Motor neuron (in vitro differentiated cells): ENCODE results near the gene GRIK3. TPM values are rescaled to one million over a fixed set of nuclear protein-coding genes. Genes with fewer than 3 reads are reported as not detected.
"Not testable (repeated sequence)": the region's sequence is repeated elsewhere in the genome, so short reads cannot be mapped to it uniquely, and the experiment has no call there.

ENCODE experiments used
- ATAC-seq, 8 experiments: fragments of 200-7000 bp; cut with Tn5 transposase; replicated peaks in 6 of 8; 2 replicates each; pipeline ENCODE4 v1.8.0; 2021; ENCODE audit warnings: mild to moderate bottlenecking in 8 of 8, moderate library complexity in 8 of 8
- H3K27ac ChIP-seq, 2 donors: fragments of 250-450 bp; sonication (Bioruptor Pico); 2 replicates each; pipeline ENCODE4 v1.9.0; 2021; ENCODE audit warnings: antibody characterized with exemption in 2 of 2, mild to moderate bottlenecking in 2 of 2, moderate library complexity in 1 of 2
- H3K4me1 ChIP-seq, 2 donors: fragments of 250-450 bp; sonication (Bioruptor Pico); replicated peaks in 1 of 2; 2 replicates each; pipeline ENCODE4 v1.6.1; 2021; ENCODE audit warnings: antibody characterized with exemption in 2 of 2, mild to moderate bottlenecking in 2 of 2, moderate library complexity in 1 of 2
- H3K4me3 ChIP-seq, 5 donors: fragments of 250-450 bp; sonication (Bioruptor Pico); 2 replicates each; pipeline ENCODE4 v1.9.0; 2021; ENCODE audit warnings: antibody characterized with exemption in 5 of 5, mild to moderate bottlenecking in 5 of 5, moderate library complexity in 4 of 5
- WGBS, 10 experiments: fragments of 450-650 bp; shearing (Covaris generic); methylation state at CpG; one replicate each; pipeline ENCODE4 v1.0.0; 2022; 5-methylcytosine and 5-hydroxymethylcytosine counted together
- in situ Hi-C, 9 experiments: fragments of 400-800 bp; cut with MboI; loops; one replicate each; pipeline ENCODE4 v1.15.0; 2021; ENCODE audit warnings: low sequenced_read_pairs in 9 of 9, low pct_unique_long_range_greater_than_20kb in 2 of 9; ENCODE audit not compliant: unreplicated experiment in 9 of 9
- total RNA-seq, 8 experiments: library from RNA; unstranded; fragments of 300-600 nt; gene quantifications; 2 replicates each; pipeline versions ENCODE4 v1.2.3 to v1.2.4, GENCODE V29; 2022

GRIK3 gene
- total RNA-seq, result 10 to 100 TPM in 4 of 8 experiments, 1 to 10 TPM in 3, under 1 TPM in 1; 0.73 to 21.1 (median 11.9) TPM

DNA sequence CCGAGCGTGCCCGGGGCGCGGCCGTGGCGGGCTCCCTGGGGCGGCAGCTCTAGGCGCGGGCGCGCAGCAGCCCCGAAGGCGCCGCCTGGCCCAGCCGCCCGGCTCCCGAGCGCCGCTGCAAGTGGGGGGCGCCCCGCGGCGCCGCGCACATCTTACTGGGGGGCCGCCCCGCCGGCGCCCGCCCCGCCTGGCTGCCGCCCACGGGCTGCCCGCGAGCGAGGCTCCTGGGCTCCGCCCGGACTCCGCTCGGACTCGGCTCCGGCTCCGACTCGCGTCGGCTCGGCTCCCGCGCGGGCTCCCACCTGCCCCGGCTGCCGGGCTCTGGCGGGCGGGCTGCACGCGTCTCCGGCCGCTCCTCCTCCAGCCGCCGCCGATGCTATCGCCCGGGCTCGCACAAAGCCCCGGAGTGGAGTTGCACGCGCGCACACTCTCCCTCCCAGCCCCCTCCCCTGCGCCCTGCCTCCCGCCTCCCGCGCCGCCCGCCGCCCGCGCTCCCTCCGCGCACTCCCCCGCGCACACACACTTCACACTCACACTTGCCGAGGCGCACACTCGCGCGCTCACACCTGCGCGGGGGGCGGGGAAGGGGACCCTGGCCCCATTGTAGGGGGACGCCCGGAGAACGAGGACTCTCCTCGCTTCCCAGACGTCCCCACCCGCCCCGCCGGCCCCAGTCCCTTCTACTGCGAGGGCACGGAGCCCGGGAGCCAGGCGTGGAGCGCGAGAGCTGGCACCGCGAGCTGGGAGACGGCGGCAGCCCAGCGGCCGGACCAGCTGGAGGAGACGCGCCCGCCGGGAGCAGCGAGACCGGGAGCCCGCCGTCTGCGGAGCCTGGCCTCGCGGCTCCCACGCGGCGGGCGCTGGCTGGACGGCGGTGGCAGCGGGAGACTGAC, at the start of gene GRIK3:
GRIK3 (minus strand) TSS at position 395 of the 893 bp plus-strand sequence. CDS start 407 bp downstream, outside the sequence.
- H3K4me1 ChIP-seq, result peaks cover 84 to 85% of the 10 kb centered on the region in 2 donors

DNA sequence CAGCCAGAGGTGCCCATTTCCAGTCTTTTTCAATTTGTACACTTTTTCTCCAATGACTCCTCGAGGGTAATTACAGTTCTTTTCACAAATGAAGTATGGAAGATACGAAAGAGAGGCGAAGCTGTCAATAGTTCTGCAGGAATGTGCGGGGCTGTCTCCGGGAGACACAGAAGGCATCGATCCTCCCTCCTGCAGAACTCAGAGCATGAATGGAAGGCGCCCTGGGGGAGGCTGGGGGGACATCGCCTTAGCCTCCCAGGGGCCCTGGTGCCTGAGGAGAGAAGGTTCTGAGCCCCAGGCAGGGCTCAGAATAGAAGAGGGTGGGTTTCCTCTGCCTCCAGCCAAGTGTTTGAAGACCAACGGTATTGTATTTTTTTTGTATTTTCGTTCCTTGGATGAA, 49.7 kb upstream of the GRIK3 start:
- Histone ChIP-seq H3K27ac (peak overlapping the region in 1 of 2 donors; percentile 15), H3K4me1 (peaks cover 20 to 25% of the 10 kb centered on the region in 2 donors), H3K4me3 (no peak overlapping the region)
- ATAC-seq, result peak in 5 of 8 experiments; percentile 58 to 72 (median 59)
- in situ Hi-C loops, result no loop called here
- WGBS, 10 experiments, result 14 to 55% (median 31%) methylated on average over 1 to 10 of the region's 10 CpGs; no CpG with 5 or more reads in 3 of the 10 experiments

More for the DNA sequence above, at the start of gene GRIK3:
- 0 to 8% (median 7%) methylated on average over 4 to 10 of the region's 128 CpGs; no CpG with 5 or more reads in 7 of the 10 experiments for WGBS, 10 experiments
- peak; percentile 39 to 72 (median 56) for ATAC-seq
- Histone ChIP-seq H3K27ac (peak within 1 kb of the TSS; percentile 8 to 43), H3K4me3 (peak within 1 kb of the TSS; percentile 40 to 51 (median 45))
- in situ Hi-C loops, result loop anchor here in 7 of 9 experiments (10.0 to 25.0 kb wide), 6 partner anchors 97 to 460 kb away; no protein-coding TSS in a partner anchor

DNA sequence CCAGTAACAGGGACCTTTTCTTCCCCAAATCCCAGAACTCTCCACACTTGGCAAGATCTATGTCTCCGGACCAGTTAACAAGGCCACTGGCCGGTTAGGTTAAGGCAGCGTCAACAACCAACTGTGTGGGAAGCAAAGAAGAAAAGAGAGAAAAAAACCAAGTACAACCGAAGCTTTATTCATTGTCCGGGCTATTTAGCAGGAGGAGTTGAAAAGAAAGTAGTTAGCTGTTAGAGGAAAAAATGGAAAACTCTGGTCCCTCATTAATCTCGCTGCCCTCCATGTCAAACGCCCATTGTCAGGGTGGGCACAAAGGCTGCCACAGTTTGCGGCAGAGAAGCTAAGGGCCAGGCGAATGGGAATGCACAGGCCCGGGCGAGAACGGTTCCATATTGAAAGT, 49.3 kb upstream of the GRIK3 start:
- peak in 5 of 8 experiments; percentile 85 to 90 (median 86) for ATAC-seq
- WGBS, 10 experiments, result 10 to 65% (median 24%) methylated on average over 2 to 12 of the region's 12 CpGs; no CpG with 5 or more reads in 2 of the 10 experiments

DNA sequence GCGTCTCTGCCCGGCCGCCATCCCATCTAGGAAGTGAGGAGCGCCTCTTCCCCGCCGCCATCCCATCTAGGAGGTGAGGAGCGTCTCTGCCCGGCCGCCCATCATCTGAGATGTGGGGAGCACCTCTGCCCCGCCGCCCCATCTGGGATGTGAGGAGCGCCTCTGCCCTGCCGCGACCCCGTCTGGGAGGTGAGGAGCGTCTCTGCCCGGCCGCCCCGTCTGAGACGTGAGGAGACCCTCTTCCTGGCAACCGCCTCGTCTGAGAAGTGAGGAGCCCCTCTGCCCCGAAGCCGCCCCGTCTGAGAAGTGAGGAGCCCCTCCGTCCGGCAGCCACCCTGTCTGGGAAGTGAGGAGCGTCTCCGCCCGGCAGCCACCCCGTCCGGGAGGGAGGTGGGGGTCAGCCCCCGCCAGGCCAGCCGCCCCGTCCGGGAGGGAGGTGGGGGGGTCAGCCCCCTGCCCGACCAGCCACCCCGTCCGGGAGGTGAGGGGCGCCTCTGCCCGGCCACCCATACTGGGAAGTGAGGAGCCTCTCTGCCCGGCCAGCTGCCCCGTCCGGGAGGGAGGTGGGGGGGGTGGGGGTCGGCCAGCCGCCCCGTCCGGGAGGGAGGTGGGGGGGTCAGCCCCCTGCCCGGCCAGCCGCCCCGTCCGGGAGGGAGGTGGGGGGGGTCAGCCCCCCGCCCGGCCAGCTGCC, 46.1 kb upstream of the GRIK3 start:
- ATAC-seq, in situ Hi-C loops: not testable (repeated sequence)
- no CpG with 5 or more reads among the region's 54 CpGs for WGBS, 10 experiments

More for the DNA sequence above, 49.3 kb upstream of the GRIK3 start:
- H3K27ac ChIP-seq, result peak overlapping the region in 1 of 2 donors; percentile 61
- H3K4me1 ChIP-seq, result peaks cover 23 to 27% of the 10 kb centered on the region in 2 donors
- H3K4me3 ChIP-seq, result no peak overlapping the region
- in situ Hi-C loops, result no loop called here

DNA sequence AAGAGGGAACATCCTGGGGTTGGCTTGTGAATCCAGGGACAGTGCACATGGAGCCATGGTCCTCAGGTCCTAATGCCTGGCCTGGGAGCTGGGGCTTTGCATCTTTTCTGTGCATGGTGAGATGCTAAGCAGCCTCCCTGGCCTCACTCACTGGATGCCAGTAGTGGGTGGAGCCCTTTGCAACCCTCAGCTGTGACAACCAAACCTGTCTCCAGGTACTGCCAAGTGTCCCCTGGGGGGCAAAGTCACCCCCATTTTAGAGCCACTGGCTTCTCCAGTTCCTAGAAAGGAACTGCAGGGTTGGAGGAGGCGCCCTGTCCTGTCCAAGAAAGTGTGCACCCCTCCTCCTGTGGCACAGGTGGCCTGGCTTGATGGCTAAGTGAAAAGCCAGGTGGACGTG, 44.6 kb upstream of the GRIK3 start:
- in situ Hi-C loops, result no loop called here
- no peak overlapping the region for H3K4me3 ChIP-seq
- no peak overlapping the region for H3K27ac ChIP-seq
- 89 to 100% (median 95%) methylated on average over 1 to 2 of the region's 2 CpGs; no CpG with 5 or more reads in 6 of the 10 experiments for WGBS, 10 experiments
- peaks cover 29 to 31% of the 10 kb centered on the region in 2 donors for H3K4me1 ChIP-seq
- no peak for ATAC-seq

More for the DNA sequence above, 46.1 kb upstream of the GRIK3 start:
- H3K27ac ChIP-seq, H3K4me3 ChIP-seq: not testable (repeated sequence)
- H3K4me1 ChIP-seq, result peaks cover 33 to 36% of the 10 kb centered on the region in 2 donors

DNA sequence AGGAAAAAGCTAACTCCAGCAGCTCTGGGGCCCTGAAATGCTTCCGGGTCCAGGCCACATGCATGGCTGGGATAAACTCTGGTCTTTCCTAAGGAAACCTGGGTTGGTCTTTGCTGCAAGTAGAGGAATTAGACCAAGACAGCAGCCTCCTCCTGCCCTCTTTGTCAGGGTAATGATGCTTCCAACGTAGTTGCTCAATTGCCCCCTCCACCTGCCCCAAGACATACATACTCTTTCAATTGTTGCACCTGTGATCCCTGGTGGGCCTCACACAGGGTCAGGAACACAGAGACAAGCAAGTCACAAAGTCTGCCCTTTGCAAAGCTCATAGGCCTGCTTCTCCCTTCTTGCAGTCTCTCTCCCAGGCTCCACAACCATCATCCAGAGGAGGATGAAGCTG, 41.9 kb upstream of the GRIK3 start:
- no peak overlapping the region for H3K27ac ChIP-seq
- 0 to 100% (median 45%) methylated on average over 1 to 2 of the region's 2 CpGs; no CpG with 5 or more reads in 5 of the 10 experiments for WGBS, 10 experiments
- H3K4me3 ChIP-seq, result no peak overlapping the region
- ATAC-seq, result no peak
- in situ Hi-C loops, result no loop called here
- peaks cover 36 to 45% of the 10 kb centered on the region in 2 donors for H3K4me1 ChIP-seq

DNA sequence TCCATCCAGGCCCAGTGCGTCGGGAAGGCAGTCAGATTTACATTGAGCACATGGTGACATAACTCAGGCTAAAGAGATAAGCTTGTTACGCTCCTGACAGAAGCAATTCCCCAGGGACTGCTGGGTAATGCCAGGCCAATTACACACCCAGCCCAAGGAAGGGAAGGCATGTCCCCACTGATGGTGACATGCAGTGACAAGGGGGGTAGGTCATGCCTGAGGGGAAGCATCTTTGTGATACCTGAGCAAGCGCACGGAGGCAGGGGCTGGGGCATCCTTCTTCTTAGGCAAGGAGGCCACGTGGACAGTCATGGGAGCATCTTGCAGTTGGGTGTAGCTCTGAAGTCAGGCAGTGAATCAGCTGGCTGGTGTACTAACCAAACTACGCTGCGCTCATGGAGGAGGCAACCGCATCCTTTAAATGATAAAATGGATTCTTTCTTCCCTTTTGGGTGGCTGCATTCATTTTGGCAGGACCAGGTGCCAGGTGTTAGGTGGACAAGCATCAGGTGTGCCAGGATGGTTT, 39.6 kb upstream of the GRIK3 start:
- ATAC-seq, result peak; percentile 56 to 92 (median 88)
- peak overlapping the region in 1 of 2 donors; percentile 10 for H3K27ac ChIP-seq
- H3K4me3 ChIP-seq, result no peak overlapping the region
- in situ Hi-C loops, result no loop called here
- WGBS, 10 experiments, result 0 to 80% (median 50%) methylated on average over 2 to 9 of the region's 9 CpGs; no CpG with 5 or more reads in 1 of the 10 experiments
- peaks cover 54 to 60% of the 10 kb centered on the region in 2 donors for H3K4me1 ChIP-seq

DNA sequence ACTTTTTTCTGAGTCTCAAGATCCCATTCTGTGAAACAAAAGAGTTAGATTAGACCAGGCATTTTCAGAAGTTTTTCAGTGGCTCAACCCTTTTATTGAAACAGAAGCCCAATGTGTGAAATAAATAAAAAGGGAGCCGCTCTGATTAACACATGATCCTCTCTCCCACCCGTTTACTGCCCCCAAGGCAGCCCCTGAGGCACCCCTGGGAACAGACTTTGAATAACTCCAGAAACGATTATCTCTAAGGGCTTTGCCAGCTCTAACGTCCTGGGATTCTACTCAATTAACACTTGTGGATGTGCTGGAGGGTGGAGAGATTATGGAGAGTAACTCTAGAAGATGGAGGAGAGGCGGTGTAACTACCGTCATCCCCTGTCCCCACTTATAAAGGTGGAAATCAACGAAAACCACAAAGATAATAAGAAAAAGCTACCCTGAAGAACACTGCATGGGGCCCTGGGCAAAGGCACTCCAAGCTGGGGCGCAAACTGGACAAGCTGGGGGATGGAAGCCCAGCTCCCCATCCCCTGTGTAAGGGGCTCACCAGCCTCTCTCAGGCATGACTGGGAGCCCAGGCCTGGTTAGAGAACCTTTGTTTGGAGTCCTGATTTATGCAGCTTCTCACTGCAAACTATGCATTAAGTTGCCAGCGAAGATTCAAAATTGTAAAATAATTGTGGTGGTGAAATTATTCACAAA, 39.0 kb upstream of the GRIK3 start:
- 0 to 74% (median 63%) methylated on average over 2 to 9 of the region's 9 CpGs; no CpG with 5 or more reads in 2 of the 10 experiments for WGBS, 10 experiments
- Histone ChIP-seq H3K27ac (peak overlapping the region; percentile 24 to 54), H3K4me3 (no peak overlapping the region), H3K4me1 (peaks cover 55 to 60% of the 10 kb centered on the region in 2 donors)
- in situ Hi-C loops, result no loop called here
- peak in 4 of 8 experiments; percentile 60 to 85 (median 78) for ATAC-seq

DNA sequence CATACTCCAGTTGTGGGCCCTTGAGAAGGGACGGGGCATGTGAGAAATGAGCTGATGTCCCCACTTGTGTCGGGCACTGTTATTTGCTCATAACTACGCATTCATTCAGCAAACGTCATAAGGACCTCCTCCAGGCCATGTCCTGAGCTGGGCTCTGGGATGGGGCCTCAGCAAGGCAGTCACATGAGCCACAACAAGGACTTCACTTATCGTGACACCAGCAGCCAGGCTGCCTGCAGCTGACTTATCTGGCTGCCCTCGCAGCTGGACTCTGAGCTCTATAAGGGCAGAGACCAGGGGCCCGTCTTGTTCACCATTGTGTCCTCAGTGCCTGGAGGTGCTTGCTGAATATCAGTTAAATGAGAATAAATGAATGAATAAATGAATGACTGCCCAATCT, 37.5 kb upstream of the GRIK3 start:
- in situ Hi-C loops, result no loop called here
- H3K4me3 ChIP-seq, result no peak overlapping the region
- WGBS, 10 experiments, result 25 to 70% (median 52%) methylated on average over 1 to 7 of the region's 7 CpGs; no CpG with 5 or more reads in 4 of the 10 experiments
- peaks cover 49 to 55% of the 10 kb centered on the region in 2 donors for H3K4me1 ChIP-seq
- peak in 6 of 8 experiments; percentile 11 to 61 (median 42) for ATAC-seq
- no peak overlapping the region for H3K27ac ChIP-seq

DNA sequence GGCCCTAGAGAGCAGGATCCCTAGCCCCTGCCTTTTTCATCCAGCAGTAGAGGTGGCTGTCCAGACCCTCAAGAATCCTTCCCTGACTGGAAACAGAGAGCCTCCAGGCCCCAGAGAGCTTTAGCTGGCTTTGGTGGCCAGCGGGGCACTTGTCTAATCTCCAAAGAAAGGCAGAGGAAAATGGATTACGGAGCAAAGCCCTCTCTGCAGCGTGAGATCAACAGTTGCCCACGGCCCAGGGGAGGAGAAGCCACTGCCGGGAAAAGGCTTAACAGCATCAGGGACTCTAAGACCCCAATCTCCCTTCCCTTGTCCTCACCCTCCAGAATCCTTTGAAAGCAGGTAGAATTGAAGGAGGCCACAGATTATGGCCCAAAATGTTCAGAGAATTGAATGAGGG, 35.8 kb upstream of the GRIK3 start:
- Histone ChIP-seq H3K4me1 (peaks cover 49 to 55% of the 10 kb centered on the region in 2 donors), H3K27ac (no peak overlapping the region), H3K4me3 (no peak overlapping the region)
- in situ Hi-C loops, result no loop called here
- no peak for ATAC-seq
- 20 to 100% (median 85%) methylated on average over 1 to 5 of the region's 5 CpGs; no CpG with 5 or more reads in 2 of the 10 experiments for WGBS, 10 experiments

DNA sequence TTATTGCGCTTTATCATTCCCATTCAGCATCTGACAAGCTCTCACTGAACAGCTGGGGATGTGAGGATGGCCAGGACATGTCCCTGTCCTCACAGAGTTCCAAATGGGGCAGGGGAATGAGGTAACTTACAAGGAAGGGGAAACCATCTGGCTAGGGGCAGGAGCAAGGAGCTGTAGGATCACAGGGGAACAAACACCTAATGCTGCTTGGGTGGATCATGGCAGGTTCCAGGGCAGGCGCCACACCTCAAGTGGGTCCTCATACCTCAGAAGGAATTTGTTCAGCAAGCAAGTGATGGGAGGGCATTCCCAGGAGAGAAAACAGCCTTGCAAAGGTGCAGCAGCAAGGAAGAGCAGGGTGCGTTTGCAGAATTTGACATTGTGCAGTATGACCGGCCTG, 35.1 kb upstream of the GRIK3 start:
- Histone ChIP-seq H3K4me1 (peaks cover 49 to 54% of the 10 kb centered on the region in 2 donors), H3K27ac (no peak overlapping the region), H3K4me3 (no peak overlapping the region)
- in situ Hi-C loops, result no loop called here
- 0 to 100% (median 73%) methylated on average over 1 to 4 of the region's 4 CpGs for WGBS, 10 experiments
- no peak for ATAC-seq

DNA sequence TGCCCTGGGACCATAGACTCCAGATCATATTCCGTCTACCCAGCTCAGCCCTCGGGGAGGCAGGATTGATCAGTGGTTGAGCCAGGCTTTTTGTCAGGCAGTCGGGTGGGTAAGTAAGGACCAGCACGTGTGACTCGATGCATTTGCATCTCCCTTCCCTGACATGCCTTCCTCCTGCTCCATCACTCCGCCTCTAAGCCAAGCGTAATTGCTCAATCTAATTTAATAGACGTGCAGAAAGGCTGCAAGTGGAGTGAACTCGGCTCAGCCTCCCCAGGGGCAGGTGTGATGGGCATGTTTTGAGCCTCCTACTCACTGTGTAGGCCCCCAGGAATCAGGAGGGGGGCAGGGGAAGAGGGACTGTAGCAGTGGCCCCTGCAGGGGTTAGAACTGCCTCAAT, 34.6 kb upstream of the GRIK3 start:
- in situ Hi-C loops, result no loop called here
- peaks cover 46 to 49% of the 10 kb centered on the region in 2 donors for H3K4me1 ChIP-seq
- H3K27ac ChIP-seq, result no peak overlapping the region
- H3K4me3 ChIP-seq, result no peak overlapping the region
- 18 to 80% (median 46%) methylated on average over 1 to 9 of the region's 9 CpGs; no CpG with 5 or more reads in 3 of the 10 experiments for WGBS, 10 experiments
- peak in 3 of 8 experiments; percentile 9 to 14 (median 12) for ATAC-seq
